GM19023 (cell line): ENCODE measurements around the gene HMCN2.
"Not testable (repeated sequence)": the region's sequence is repeated elsewhere in the genome, so short reads cannot be mapped to it uniquely, and the experiment has no call there.

Source experiments
- ATAC-seq: cut with Tn5 transposase; IDR thresholded peaks from one replicate; pipeline ENCODE4 v1.9.1; 2021; ENCODE audit warnings: mild to moderate bottlenecking, moderate library complexity; ENCODE audit not compliant: unreplicated experiment

Gene HMCN2

DNA sequence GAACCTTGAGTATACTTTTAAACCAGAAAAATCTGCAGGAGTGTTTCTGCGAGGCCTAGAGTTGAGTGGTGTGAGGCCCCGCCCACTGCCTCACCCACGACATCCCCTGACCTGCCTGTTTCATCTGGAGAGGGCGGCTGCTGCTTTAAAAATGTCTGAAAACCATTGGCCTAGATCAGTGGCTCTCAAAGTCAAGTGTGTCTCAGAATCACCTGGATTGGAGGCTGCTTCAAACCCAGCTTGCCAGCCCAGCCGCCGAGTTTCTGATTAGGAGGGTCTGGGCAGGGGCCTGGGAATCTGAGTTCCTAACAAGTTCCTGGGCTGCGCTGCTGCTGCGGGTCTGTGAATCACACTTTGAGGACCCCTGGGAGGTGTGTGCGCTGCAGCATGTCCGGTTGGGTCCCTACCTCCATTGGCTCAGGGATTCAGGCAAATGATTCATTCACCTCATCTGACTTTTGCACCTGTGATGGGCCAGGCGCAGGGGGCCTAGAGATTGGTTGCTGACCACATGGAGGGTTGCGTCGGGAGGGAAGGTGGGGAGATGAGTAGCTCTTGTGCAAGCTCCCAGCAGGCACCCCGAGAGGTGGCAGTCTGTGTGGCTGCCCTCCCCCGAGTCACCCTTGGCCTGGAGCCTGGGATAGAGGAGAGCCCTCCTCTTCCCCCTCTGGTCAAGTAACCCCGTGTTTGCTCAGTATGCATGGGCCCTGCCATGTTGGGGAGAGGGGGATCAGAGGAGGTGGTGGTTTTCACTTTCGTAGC, 27.6 kb upstream of the HMCN2 start:
- no peak for ATAC-seq

GRCh38 chr9:130239363-130239695, 26.2 kb upstream of the HMCN2 start:
- ATAC-seq: peak; percentile 6

DNA sequence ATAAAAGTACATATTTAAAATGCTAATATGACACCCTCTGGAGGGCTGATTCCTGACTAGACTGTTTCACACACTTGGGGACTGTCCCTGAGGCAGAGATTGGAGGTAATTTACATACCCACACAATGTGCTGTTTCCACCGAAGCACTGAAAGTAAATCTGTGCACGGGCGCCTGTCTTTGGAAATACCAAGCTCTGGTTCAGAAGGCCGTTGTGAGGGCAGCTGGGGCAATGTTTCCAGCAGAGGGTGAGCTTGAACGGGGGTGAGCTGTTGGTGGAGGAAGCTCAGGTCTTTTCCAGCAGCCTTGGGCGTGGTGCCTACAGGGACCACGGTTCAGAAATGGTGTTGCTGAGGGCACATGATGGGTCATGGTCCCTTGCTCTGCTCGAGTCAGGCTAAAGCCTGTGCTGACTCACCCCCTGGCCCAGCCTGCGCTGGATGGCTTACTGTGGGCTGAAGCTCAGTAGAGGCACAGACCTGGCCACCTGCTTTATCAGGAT, 25.8 kb upstream of the HMCN2 start:
- peak; percentile 66 for ATAC-seq

DNA sequence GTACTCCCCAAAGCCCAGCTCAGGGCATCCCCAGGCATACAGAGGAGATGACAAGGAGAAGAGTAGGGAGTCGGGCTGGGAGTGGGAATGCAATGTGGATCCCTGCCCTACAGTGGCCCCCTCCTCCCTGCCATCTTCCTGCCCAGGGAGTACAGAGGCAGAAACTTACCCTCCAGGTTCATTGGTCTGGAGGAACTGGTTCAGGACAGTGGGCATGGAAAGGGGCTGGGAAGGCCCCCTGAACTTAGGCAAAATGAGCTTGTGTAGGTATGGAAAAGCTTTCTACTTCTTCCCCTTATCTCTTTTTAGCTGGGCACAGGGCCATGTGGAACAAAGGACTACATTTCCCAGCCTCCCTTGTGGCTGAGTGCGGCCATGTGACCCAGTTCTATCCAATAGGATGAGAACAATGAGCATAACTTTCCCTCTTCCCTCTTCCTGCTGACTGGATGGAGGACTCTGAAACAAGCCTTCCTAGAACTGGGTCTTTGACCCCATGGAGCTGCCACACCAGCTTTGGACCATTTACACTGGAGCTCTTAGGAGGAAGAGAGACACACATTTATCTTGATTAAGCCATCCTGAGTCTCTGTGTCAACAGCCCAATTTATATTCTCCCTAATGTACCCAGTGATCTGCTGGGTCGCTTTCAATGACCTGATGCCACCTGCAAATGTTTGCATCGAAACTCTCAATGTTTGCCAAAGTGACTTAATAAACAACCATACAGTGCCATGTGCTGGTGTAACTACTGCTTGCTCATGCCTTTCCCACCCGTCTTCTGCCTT, 25.0 kb upstream of the HMCN2 start:
- ATAC-seq: no peak

DNA sequence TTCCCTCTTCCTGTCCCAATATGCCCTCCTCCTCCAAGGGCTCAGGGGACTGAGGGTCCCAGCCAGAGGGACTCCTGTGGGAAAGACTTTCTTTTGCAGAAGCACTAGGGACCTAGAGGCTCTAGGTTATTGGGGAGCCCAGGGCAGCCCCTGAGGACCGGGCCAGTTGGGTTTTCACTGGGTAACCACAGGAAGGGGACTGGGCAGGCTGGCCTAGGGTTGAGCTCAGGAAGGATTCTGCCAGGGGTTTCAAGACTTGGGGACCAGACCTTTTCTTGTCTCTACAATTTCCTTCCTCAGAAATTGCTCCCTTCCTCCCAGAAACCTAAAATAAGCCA, 24.4 kb upstream of the HMCN2 start:
- no peak for ATAC-seq

- ATAC-seq: no peak
These were observed 23.1 kb upstream of the HMCN2 start for GRCh38 chr9:130242270-130243014.

- no peak for ATAC-seq
These were observed 22.3 kb upstream of the HMCN2 start for GRCh38 chr9:130243015-130243881.

- no peak for ATAC-seq
These were observed 21.7 kb upstream of the HMCN2 start for GRCh38 chr9:130243882-130244170.

DNA sequence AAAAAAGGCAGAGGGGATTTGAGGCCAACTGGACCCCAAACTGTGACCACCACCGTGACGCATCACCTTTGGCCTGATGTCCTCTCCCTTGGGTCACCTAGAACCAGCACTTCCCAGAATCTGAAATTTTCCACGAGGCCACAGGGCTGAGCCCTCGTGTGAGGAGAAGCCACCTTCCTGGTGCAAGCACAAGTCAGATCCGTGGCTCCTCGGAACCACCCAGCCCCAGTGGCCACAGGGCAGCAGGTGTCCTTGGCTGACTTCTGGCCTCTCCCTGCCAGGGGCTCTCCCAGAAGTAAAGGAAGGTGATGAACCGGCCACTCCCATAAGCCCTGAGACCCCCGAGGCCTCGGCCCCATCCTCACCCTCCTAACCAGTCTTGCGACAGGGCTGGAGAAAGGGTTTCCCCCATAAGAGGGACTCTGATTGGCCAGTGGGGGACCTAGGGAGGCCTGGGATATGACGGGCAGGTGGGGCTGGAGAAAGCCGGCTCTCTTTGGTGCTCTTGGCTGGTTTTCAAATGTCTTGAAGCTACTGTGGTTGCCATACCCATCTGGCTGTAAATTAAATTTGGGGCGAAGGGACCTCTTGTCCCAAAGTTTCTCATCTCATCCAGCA, 20.9 kb upstream of the HMCN2 start:
- no peak for ATAC-seq

- ATAC-seq: no peak
These were observed 20.1 kb upstream of the HMCN2 start for GRCh38 chr9:130245474-130245873.

- no peak for ATAC-seq
These were observed 19.4 kb upstream of the HMCN2 start for GRCh38 chr9:130246126-130246525.

GRCh38 chr9:130254747-130255630, 10.6 kb upstream of the HMCN2 start:
- no peak for ATAC-seq

- ATAC-seq: no peak
These were observed 9.9 kb upstream of the HMCN2 start for GRCh38 chr9:130255631-130256134.

GRCh38 chr9:130256644-130257043, 8.9 kb upstream of the HMCN2 start:
- ATAC-seq: no peak

DNA sequence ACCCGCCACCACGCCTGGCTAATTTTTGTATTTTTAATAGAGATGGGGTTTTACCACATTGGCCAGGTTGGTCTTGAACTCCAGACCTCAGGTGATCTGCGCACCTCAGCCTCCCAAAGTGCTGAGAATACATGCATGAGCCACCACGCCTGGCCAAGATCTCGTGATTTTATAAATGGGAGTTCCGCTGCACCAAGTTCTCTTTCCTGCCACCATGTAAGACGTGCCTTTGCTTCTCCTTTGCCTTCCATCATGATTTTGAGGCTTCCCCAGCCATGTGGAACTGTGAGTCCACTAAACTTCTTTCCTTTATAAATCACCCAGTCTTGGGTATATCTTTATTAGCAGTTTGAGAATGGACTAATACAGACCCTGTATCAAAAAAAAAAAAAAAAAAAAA, 7.4 kb upstream of the HMCN2 start:
- ATAC-seq: not testable (repeated sequence)

DNA sequence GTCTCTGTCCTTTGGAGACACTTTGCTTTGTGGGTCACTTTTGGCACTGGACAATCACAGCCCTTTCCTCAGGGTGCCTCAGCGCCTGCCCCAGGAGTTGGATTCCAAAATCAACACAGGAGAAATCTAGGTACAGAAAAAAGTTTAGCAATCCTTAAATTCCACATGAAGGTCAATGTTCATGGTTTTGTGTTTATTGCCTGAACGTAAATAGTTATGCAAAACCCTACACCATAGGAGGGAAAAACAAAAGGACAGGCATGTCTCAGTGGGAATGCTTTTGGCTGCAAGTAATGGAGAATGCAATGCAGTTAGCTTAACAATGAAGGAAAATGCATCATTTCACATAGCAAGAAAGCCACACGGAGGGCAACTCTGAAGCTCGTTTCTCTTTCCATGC, 6.5 kb upstream of the HMCN2 start:
- ATAC-seq: no peak

DNA sequence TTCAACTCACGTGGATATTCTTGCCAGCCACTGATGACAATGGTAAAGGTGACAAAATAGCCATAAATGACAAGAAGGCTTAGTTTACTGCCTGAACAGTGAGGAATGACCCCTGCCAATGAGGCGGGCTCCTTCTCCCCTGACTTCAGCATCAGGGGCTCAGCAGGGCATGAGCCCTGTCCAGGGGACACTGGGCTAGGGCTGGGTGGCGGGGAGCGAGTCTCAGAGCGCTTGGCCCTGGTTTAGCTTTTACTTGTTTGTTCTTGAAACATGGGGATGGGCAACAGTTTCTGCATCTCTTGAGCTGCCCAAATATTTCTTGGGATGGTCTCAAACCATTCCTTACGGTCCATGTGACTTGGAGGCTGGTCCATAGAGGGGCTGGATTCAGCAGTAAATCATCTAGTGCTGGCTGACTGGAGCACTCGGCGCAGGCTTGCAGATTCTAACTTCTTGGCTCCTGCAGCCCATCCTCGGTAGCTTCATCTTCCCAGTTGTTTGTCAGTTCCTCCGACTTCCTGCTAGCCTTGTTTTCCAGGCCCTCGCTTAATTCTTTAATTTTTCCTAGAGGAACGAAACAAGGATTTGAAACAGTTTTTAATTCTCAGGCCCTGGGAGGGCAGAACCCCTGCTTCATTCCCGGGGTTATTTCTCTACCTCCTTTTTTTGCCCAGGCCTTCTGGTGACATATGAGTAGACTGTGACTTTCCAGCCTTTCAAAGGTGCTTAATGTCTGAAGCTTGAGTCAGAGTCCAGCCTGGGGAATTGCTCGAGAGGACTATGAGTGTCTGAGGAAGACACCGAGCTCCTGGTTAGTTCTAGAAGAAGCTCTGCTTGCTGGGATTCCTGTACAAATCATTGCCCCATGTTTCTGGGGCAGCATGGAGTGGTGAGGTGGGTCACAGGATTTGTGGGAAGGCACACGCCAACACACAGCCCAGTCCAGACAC, 4.5 kb upstream of the HMCN2 start:
- no peak for ATAC-seq

GRCh38 chr9:130262061-130262745, 3.4 kb upstream of the HMCN2 start:
- ATAC-seq: no peak
